K562 (cell line): ENCODE measurements around the gene ADGRF1. TPM values are rescaled to one million over a fixed set of nuclear protein-coding genes. Genes with fewer than 3 reads are reported as not detected.

ENCODE experiments used
- CREM ChIP-seq: IDR thresholded peaks from 2 replicates; pipeline ENCODE4 v1.6.1; 2014; ENCODE audit warnings: antibody characterized with exemption, low read depth
- ESRRA ChIP-seq: fragments of 450-650 bp; IDR thresholded peaks from 2 replicates; pipeline ENCODE4 v1.6.1; 2014; ENCODE audit warnings: low read depth, mild to moderate bottlenecking, moderate library complexity, borderline replicate concordance
- L3MBTL2 ChIP-seq: fragments of 450-650 bp; IDR thresholded peaks from 2 replicates; pipeline ENCODE4 v1.6.1; 2016; ENCODE audit warnings: mild to moderate bottlenecking, moderate library complexity
- RAD21 ChIP-seq, 2 experiments: fragments of 250-450 bp in 1 of 2; fragments of 450-650 bp in 1 of 2; sonication (Bioruptor Pico) in 1 of 2; formaldehyde crosslinking in 1 of 2; IDR thresholded peaks in 1 of 2; conservative IDR thresholded peaks in 1 of 2; 2 replicates each; pipeline versions ENCODE4 v1.4.0 to v1.8.0; 2020 to 2022; ENCODE audit warnings: mild to moderate bottlenecking in 2 of 2, moderate library complexity in 1 of 2
- SMC3 ChIP-seq: conservative IDR thresholded peaks from 2 replicates; pipeline ENCODE4 v1.6.1; 2011; ENCODE audit warnings: low read depth, low read length, improper control_type of control experiment; ENCODE audit not compliant: insufficient read depth
- YY1 ChIP-seq, 3 experiments: IDR thresholded peaks; 2 replicates each; pipeline ENCODE4 v1.6.1; 2011; ENCODE audit warnings: low read length in 2 of 3, mild to moderate bottlenecking in 2 of 3, moderate library complexity in 2 of 3, borderline replicate concordance in 1 of 3, control low read depth in 1 of 3, low read depth in 1 of 3; ENCODE audit not compliant: insufficient read depth in 3 of 3, insufficient replicate concordance in 2 of 3, control insufficient read depth in 1 of 3, insufficient read length in 1 of 3; ENCODE audit errors: extremely low read depth in 1 of 3
- polyA plus RNA-seq, 8 experiments: library from polyadenylated mRNA; depleted of rRNA in 4 of 8; stranded (reverse) in 5 of 8; unstranded in 3 of 8; fragments of >200 nt; fragmentation: Nextera tagmentation in 2 of 8; fragmentation: Illumina TruSeq in 1 of 8; extraction: Ambion mirVana in 2 of 8; extraction: Trizol in 1 of 8; gene quantifications; 2 replicates each; pipeline versions ENCODE4 v1.2.1 to v1.2.3, GENCODE V29; 2011 to 2014; ENCODE audit warnings: inconsistent platforms in 1 of 8, missing spikeins in 1 of 8
- total RNA-seq, 7 experiments: library from RNA; depleted of rRNA in 6 of 7; stranded (reverse); fragments of >200 nt in 6 of 7; fragmentation: Illumina TruSeq in 2 of 7; extraction: Trizol in 2 of 7; gene quantifications; 2 replicates each; pipeline versions ENCODE4 v1.2.1 to v1.2.3, GENCODE V29; 2011 to 2021; ENCODE audit warnings: low replicate concordance in 1 of 7
- TF ChIP-seq, protein P1 (sequence below), 2 experiments: fragments of 450-650 bp in 1 of 2; sonication (generic) in 1 of 2; formaldehyde crosslinking in 1 of 2; IDR thresholded peaks in 1 of 2; conservative IDR thresholded peaks in 1 of 2; 2 replicates each; pipeline versions ENCODE4 v1.6.1 to v1.8.1; 2016 to 2023; ENCODE audit warnings: mild to moderate bottlenecking in 2 of 2, moderate library complexity in 2 of 2, inconsistent platforms in 1 of 2, missing genetic modification reagents in 1 of 2
- TF ChIP-seq, protein P2 (sequence below), 2 experiments: fragments of 450-650 bp in 1 of 2; sonication (generic) in 1 of 2; formaldehyde crosslinking in 1 of 2; IDR thresholded peaks; 2 replicates each; pipeline versions ENCODE4 v1.7.1 to v1.9.0; 2016 to 2022; ENCODE audit warnings: inconsistent platforms in 1 of 2, mild to moderate bottlenecking in 1 of 2, missing genetic modification reagents in 1 of 2
- TF ChIP-seq, protein P3 (sequence below), 2 experiments: fragments of 150-350 bp in 1 of 2; IDR thresholded peaks; 2 replicates each; pipeline ENCODE4 v1.6.1; 2012 to 2016; ENCODE audit warnings: low read depth in 2 of 2, low read length in 2 of 2, mild to moderate bottlenecking in 1 of 2, moderate library complexity in 1 of 2

The ADGRF1 gene
- total and polyA plus RNA-seq, 9 of the 15 experiments (the other 6 are each of a cell fraction or from before 2014, with no cell fraction given): not detected

DNA sequence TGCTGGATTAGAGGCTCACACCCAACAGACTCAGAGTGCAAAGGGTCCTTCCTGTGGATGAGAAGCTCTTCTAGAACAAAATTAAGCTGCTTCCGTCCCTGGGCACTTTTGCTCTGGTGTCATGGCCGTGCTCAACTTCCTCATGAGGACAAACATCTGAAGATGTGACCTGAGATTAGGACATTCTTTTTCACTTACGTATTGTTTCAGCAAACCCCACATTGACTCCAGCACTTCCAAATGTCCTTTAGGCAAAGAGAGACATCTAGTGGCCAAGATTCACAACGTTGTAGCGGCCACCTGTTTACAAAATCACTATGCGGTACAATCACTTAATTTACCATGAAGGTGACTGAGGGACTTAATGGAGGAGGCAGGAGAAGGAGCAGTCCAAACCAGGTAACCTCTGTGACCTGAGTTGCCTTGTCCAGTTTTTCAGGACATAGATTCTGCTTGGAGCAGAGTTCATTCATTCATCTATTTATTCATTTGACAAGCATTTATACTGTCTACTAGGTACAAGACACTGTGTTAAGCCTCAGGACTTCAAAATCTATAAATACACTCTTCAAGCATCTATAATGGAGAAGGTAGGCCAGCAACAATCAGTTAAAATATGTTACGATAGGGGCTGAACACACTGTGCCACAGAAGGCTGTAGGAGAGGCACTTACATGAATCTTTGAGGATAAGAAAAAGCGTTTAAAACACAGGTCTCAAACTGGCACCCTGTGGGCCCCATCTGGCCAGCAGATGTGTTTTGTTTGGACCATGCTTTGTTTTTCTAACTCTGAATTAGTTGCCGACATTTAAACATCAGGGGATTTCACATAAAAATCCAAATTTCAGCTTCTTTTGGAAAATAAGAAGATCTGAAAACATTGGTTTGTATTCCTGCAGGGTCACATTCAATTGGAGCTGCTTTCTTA lies 5.6 kb upstream of the ADGRF1 start (continued):
- TF ChIP-seq, protein P1, sequence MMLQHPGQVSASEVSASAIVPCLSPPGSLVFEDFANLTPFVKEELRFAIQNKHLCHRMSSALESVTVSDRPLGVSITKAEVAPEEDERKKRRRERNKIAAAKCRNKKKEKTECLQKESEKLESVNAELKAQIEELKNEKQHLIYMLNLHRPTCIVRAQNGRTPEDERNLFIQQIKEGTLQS (IDR thresholded peaks at IDR 0.05): peak; percentile 30; the same call in 1 of the 2 replicates
- TF ChIP-seq, protein P1 (CRISPR knock-in tag; conservative IDR thresholded peaks at IDR 0.05): no peak
- TF ChIP-seq CREM: peak; percentile 63
- TF ChIP-seq RAD21 (CRISPR knock-in tag; conservative IDR thresholded peaks at IDR 0.05 in 1 of 2, IDR thresholded peaks at IDR 0.05 in 1 of 2): peak; percentile 70 to 85
- TF ChIP-seq, protein P2, sequence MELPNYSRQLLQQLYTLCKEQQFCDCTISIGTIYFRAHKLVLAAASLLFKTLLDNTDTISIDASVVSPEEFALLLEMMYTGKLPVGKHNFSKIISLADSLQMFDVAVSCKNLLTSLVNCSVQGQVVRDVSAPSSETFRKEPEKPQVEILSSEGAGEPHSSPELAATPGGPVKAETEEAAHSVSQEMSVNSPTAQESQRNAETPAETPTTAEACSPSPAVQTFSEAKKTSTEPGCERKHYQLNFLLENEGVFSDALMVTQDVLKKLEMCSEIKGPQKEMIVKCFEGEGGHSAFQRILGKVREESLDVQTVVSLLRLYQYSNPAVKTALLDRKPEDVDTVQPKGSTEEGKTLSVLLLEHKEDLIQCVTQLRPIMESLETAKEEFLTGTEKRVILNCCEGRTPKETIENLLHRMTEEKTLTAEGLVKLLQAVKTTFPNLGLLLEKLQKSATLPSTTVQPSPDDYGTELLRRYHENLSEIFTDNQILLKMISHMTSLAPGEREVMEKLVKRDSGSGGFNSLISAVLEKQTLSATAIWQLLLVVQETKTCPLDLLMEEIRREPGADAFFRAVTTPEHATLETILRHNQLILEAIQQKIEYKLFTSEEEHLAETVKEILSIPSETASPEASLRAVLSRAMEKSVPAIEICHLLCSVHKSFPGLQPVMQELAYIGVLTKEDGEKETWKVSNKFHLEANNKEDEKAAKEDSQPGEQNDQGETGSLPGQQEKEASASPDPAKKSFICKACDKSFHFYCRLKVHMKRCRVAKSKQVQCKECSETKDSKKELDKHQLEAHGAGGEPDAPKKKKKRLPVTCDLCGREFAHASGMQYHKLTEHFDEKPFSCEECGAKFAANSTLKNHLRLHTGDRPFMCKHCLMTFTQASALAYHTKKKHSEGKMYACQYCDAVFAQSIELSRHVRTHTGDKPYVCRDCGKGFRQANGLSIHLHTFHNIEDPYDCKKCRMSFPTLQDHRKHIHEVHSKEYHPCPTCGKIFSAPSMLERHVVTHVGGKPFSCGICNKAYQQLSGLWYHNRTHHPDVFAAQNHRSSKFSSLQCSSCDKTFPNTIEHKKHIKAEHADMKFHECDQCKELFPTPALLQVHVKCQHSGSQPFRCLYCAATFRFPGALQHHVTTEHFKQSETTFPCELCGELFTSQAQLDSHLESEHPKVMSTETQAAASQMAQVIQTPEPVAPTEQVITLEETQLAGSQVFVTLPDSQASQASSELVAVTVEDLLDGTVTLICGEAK (IDR thresholded peaks at IDR 0.05): no peak
- TF ChIP-seq, protein P2 (CRISPR knock-in tag; IDR thresholded peaks at IDR 0.05): no peak
- TF ChIP-seq L3MBTL2: 0 out of 2 replicates have a peak, but pooled peaks have one; percentile 12
- peak; percentile 76 for TF ChIP-seq SMC3
- peak; percentile 59; the same call in 1 of the 2 replicates for TF ChIP-seq ESRRA
- peak in 1 of 3 experiments; percentile 44 for TF ChIP-seq YY1 (IDR thresholded peaks at IDR 0.05; ENCODE audit: borderline replicate concordance in 1 of 3, control insufficient read depth in 1 of 3, extremely low read depth in 1 of 3, insufficient read depth in 3 of 3, insufficient read length in 1 of 3, insufficient replicate concordance in 2 of 3, low read depth in 1 of 3, low read length in 2 of 3)
- TF ChIP-seq, protein P3, sequence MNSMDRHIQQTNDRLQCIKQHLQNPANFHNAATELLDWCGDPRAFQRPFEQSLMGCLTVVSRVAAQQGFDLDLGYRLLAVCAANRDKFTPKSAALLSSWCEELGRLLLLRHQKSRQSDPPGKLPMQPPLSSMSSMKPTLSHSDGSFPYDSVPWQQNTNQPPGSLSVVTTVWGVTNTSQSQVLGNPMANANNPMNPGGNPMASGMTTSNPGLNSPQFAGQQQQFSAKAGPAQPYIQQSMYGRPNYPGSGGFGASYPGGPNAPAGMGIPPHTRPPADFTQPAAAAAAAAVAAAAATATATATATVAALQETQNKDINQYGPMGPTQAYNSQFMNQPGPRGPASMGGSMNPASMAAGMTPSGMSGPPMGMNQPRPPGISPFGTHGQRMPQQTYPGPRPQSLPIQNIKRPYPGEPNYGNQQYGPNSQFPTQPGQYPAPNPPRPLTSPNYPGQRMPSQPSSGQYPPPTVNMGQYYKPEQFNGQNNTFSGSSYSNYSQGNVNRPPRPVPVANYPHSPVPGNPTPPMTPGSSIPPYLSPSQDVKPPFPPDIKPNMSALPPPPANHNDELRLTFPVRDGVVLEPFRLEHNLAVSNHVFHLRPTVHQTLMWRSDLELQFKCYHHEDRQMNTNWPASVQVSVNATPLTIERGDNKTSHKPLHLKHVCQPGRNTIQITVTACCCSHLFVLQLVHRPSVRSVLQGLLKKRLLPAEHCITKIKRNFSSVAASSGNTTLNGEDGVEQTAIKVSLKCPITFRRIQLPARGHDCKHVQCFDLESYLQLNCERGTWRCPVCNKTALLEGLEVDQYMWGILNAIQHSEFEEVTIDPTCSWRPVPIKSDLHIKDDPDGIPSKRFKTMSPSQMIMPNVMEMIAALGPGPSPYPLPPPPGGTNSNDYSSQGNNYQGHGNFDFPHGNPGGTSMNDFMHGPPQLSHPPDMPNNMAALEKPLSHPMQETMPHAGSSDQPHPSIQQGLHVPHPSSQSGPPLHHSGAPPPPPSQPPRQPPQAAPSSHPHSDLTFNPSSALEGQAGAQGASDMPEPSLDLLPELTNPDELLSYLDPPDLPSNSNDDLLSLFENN (IDR thresholded peaks at IDR 0.05; ENCODE audit: low read depth in 2 of 2, low read length in 2 of 2): no peak
